K562 (cell line): ENCODE results near the gene TFEB. TPM values are rescaled to one million over a fixed set of nuclear protein-coding genes. Genes with fewer than 3 reads are reported as not detected.
A peak's percentile ranks its signal among the peaks of the same experiment; 100 is the strongest.

Experiments used
- ARID1B ChIP-seq: fragments of 450-650 bp; IDR thresholded peaks from 2 replicates; pipeline ENCODE4 v1.6.1; 2016; ENCODE audit warnings: antibody characterized with exemption, mild to moderate bottlenecking, inconsistent platforms
- CAMTA2 ChIP-seq: fragments of 250-450 bp; sonication (Bioruptor Pico); conservative IDR thresholded peaks from 2 replicates; pipeline ENCODE4 v1.5.1; 2022
- MECOM ChIP-seq: fragments of 250-450 bp; sonication (Bioruptor Pico); IDR thresholded peaks from 2 replicates; pipeline ENCODE4 v1.8.0; 2022; ENCODE audit warnings: inconsistent platforms
- NFE2L1 ChIP-seq: fragments of 450-650 bp; IDR thresholded peaks from 2 replicates; pipeline ENCODE4 v1.6.1; 2016; ENCODE audit warnings: missing genetic modification characterization, low read depth, mild to moderate bottlenecking, missing compliant biosample characterization, moderate library complexity, borderline replicate concordance
- RBM15 ChIP-seq: fragments of 200-400 bp; formaldehyde crosslinking; IDR thresholded peaks from 2 replicates; pipeline ENCODE4 v1.6.1; 2018; ENCODE audit warnings: mild to moderate bottlenecking, low read length, moderate library complexity; ENCODE audit not compliant: insufficient read depth
- SP1 ChIP-seq: sonication (generic); formaldehyde crosslinking; IDR thresholded peaks from 2 replicates; pipeline ENCODE4 v1.8.1; 2022; ENCODE audit warnings: mild to moderate bottlenecking, missing genetic modification reagents
- SPI1 ChIP-seq: IDR thresholded peaks from 2 replicates; pipeline ENCODE4 v1.6.1; 2011; ENCODE audit warnings: low read depth, low read length, control low read depth, borderline replicate concordance
- TAF15 ChIP-seq: fragments of 200-400 bp; formaldehyde crosslinking; IDR thresholded peaks from 2 replicates; pipeline ENCODE4 v1.6.1; 2017; ENCODE audit warnings: mild to moderate bottlenecking, low read depth, low read length, moderate library complexity
- TAF7 ChIP-seq: fragments of 450-650 bp; IDR thresholded peaks from 2 replicates; pipeline ENCODE4 v1.6.1; 2016; ENCODE audit warnings: missing genetic modification characterization, missing compliant biosample characterization
- ZBTB5 ChIP-seq: fragments of 450-650 bp; IDR thresholded peaks from 2 replicates; pipeline ENCODE4 v1.6.1; 2017; ENCODE audit warnings: antibody characterized with exemption
- ZNF408 ChIP-seq: fragments of 250-450 bp; sonication (Bioruptor Pico); IDR thresholded peaks from 2 replicates; pipeline ENCODE4 v1.4.0; 2020; ENCODE audit warnings: low read depth, mild to moderate bottlenecking, moderate library complexity
- ZNF584 ChIP-seq: fragments of 200-800 bp; sonication (Bioruptor generic); IDR thresholded peaks from 2 replicates; pipeline ENCODE4 v1.6.1; 2016; ENCODE audit warnings: low read depth, mild to moderate bottlenecking, missing genetic modification characterization, missing compliant biosample characterization
- ZNF668 ChIP-seq: fragments of 250-450 bp; sonication (Bioruptor Pico); IDR thresholded peaks from 2 replicates; pipeline ENCODE4 v1.8.0; 2022; ENCODE audit warnings: mild to moderate bottlenecking, inconsistent platforms
- ZNF79 ChIP-seq: fragments of 250-450 bp; sonication (Bioruptor Pico); IDR thresholded peaks from 2 replicates; pipeline ENCODE4 v1.4.0; 2020; ENCODE audit warnings: low read depth, mild to moderate bottlenecking, moderate library complexity
- polyA plus RNA-seq, 8 experiments: library from polyadenylated mRNA; depleted of rRNA in 4 of 8; stranded (reverse) in 5 of 8; unstranded in 3 of 8; fragments of >200 nt; fragmentation: Nextera tagmentation in 2 of 8; fragmentation: Illumina TruSeq in 1 of 8; extraction: Ambion mirVana in 2 of 8; extraction: Trizol in 1 of 8; gene quantifications; 2 replicates each; pipeline versions ENCODE4 v1.2.1 to v1.2.3, GENCODE V29; 2011 to 2014; ENCODE audit warnings: inconsistent platforms in 1 of 8, missing spikeins in 1 of 8
- total RNA-seq, 7 experiments: library from RNA; depleted of rRNA in 6 of 7; stranded (reverse); fragments of >200 nt in 6 of 7; fragmentation: Illumina TruSeq in 2 of 7; extraction: Trizol in 2 of 7; gene quantifications; 2 replicates each; pipeline versions ENCODE4 v1.2.1 to v1.2.3, GENCODE V29; 2011 to 2021; ENCODE audit warnings: low replicate concordance in 1 of 7
- TF ChIP-seq, protein P1 (sequence below): fragments of 450-650 bp; formaldehyde crosslinking; IDR thresholded peaks from 2 replicates; pipeline ENCODE4 v1.4.0; 2020; ENCODE audit warnings: mild to moderate bottlenecking, moderate library complexity
- TF ChIP-seq, protein P2 (sequence below): fragments of 150-350 bp; IDR thresholded peaks from 2 replicates; pipeline ENCODE4 v1.6.1; 2014; ENCODE audit warnings: low read depth, mild to moderate bottlenecking, low read length, borderline replicate concordance
- TF ChIP-seq, protein P3 (sequence below): fragments of 250-450 bp; sonication (Bioruptor Pico); IDR thresholded peaks from 2 replicates; pipeline ENCODE4 v1.8.0; 2021; ENCODE audit warnings: borderline replicate concordance, mild to moderate bottlenecking, moderate library complexity; ENCODE audit not compliant: poor library complexity, severe bottlenecking
- TF ChIP-seq, protein P4 (sequence below): sonication (generic); formaldehyde crosslinking; IDR thresholded peaks from 2 replicates; pipeline ENCODE4 v1.8.1; 2022; ENCODE audit warnings: missing genetic modification reagents

Gene TFEB
- total and polyA plus RNA-seq, 9 of the 15 experiments (the other 6 are each of a cell fraction or from before 2014, with no cell fraction given), result 0.04 to 4.7 (median 2.0) TPM

DNA sequence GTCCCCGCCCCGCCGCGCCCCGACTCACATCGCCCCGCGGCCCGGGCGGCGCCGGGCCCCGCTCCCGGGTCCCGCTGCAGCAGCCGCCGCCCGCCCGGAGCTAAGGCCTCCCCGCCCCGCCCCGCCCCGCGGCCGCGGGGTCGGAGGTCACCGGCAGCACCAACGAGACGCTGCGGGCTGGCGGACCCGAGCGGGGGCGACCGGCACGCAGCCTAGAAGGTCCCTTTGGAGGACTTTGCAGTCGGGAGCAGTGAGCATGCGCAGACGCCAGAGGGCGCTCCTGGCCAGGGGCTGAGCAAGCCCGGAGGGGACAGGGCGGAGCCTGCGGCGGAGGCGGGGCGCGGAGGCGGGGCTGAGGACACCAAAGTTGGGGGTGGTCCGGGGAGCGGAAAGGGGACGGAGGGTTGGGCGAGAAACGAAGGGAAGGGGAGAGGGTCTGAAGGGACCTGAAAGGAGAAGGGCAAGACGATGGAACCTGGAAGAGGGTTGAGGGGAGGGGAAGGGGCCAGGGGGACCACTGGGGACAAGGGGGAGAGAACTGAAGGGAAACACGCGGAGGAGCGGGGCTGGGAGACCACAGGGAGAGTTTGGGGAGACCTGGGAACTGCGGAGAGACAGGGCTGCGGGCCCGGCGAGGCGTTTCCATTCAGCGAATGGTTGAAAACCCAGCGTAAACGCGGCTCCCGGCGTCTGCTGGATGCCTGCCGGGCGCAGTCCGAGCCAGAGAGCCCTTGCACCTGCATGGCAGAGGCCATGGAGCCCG lies 44.6 kb upstream of the TFEB start, which contains the start of gene FRS3 (continued):
- TF ChIP-seq, protein P1, sequence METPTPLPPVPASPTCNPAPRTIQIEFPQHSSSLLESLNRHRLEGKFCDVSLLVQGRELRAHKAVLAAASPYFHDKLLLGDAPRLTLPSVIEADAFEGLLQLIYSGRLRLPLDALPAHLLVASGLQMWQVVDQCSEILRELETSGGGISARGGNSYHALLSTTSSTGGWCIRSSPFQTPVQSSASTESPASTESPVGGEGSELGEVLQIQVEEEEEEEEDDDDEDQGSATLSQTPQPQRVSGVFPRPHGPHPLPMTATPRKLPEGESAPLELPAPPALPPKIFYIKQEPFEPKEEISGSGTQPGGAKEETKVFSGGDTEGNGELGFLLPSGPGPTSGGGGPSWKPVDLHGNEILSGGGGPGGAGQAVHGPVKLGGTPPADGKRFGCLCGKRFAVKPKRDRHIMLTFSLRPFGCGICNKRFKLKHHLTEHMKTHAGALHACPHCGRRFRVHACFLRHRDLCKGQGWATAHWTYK, result no peak
- TF ChIP-seq CAMTA2 (CRISPR knock-in tag) (no peak), SPI1 (no peak), ZNF584 (CRISPR knock-in tag) (no peak), ARID1B (peak; percentile 28; the same call in 1 of the 2 replicates), ZNF408 (CRISPR knock-in tag) (no peak), TAF7 (tag) (no peak), NFE2L1 (tag) (no peak), ZBTB5 (peak; percentile 63; the same call in 1 of the 2 replicates), TAF15 (no peak), ZNF668 (no peak), SP1 (CRISPR knock-in tag) (peak; percentile 99), RBM15 (no peak), ZNF79 (no peak), MECOM (CRISPR knock-in tag) (no peak)
- TF ChIP-seq, protein P2, sequence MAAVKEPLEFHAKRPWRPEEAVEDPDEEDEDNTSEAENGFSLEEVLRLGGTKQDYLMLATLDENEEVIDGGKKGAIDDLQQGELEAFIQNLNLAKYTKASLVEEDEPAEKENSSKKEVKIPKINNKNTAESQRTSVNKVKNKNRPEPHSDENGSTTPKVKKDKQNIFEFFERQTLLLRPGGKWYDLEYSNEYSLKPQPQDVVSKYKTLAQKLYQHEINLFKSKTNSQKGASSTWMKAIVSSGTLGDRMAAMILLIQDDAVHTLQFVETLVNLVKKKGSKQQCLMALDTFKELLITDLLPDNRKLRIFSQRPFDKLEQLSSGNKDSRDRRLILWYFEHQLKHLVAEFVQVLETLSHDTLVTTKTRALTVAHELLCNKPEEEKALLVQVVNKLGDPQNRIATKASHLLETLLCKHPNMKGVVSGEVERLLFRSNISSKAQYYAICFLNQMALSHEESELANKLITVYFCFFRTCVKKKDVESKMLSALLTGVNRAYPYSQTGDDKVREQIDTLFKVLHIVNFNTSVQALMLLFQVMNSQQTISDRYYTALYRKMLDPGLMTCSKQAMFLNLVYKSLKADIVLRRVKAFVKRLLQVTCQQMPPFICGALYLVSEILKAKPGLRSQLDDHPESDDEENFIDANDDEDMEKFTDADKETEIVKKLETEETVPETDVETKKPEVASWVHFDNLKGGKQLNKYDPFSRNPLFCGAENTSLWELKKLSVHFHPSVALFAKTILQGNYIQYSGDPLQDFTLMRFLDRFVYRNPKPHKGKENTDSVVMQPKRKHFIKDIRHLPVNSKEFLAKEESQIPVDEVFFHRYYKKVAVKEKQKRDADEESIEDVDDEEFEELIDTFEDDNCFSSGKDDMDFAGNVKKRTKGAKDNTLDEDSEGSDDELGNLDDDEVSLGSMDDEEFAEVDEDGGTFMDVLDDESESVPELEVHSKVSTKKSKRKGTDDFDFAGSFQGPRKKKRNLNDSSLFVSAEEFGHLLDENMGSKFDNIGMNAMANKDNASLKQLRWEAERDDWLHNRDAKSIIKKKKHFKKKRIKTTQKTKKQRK, result no peak
- TF ChIP-seq, protein P3, sequence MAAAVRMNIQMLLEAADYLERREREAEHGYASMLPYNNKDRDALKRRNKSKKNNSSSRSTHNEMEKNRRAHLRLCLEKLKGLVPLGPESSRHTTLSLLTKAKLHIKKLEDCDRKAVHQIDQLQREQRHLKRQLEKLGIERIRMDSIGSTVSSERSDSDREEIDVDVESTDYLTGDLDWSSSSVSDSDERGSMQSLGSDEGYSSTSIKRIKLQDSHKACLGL (CRISPR knock-in tag), result no peak
- TF ChIP-seq, protein P4, sequence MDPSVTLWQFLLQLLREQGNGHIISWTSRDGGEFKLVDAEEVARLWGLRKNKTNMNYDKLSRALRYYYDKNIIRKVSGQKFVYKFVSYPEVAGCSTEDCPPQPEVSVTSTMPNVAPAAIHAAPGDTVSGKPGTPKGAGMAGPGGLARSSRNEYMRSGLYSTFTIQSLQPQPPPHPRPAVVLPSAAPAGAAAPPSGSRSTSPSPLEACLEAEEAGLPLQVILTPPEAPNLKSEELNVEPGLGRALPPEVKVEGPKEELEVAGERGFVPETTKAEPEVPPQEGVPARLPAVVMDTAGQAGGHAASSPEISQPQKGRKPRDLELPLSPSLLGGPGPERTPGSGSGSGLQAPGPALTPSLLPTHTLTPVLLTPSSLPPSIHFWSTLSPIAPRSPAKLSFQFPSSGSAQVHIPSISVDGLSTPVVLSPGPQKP (CRISPR knock-in tag), result no peak
